Neural crest cell (in vitro differentiated cells): ENCODE results near the gene GRK5. TPM values are rescaled to one million over a fixed set of nuclear protein-coding genes. Genes with fewer than 3 reads are reported as not detected.
A peak's percentile ranks its signal among the peaks of the same experiment; 100 is the strongest.

Experiments
- DNase-seq: peaks from one replicate; pipeline ENCODE4 v3.0.0; 2021; ENCODE audit warnings: low read depth, mixed read lengths, low spot score
- H3K27ac Mint-ChIP-seq: one replicate; pipeline ENCODE4 v1.8.0; 2021; ENCODE audit warnings: mild to moderate bottlenecking, mixed read lengths; ENCODE audit not compliant: unreplicated experiment
- H3K27me3 Mint-ChIP-seq: 2 replicates; pipeline ENCODE4 v1.8.0; 2021; ENCODE audit warnings: low read depth, mild to moderate bottlenecking, mixed read lengths
- H3K36me3 Mint-ChIP-seq: 2 replicates; pipeline ENCODE4 v1.8.0; 2021; ENCODE audit warnings: low read depth, mild to moderate bottlenecking, mixed read lengths
- H3K4me1 Mint-ChIP-seq: 2 replicates; pipeline ENCODE4 v1.8.0; 2021; ENCODE audit warnings: mixed read lengths
- H3K4me3 Mint-ChIP-seq: one replicate; pipeline ENCODE4 v1.8.0; 2021; ENCODE audit warnings: mild to moderate bottlenecking, mixed read lengths
- H3K9me3 Mint-ChIP-seq: 2 replicates; pipeline ENCODE4 v1.8.0; 2021; ENCODE audit warnings: mixed read lengths
- CTCF ChIP-seq: fragments of 200-600 bp; sonication (generic); conservative IDR thresholded peaks from 2 replicates; pipeline ENCODE4 v1.5.0; 2021; ENCODE audit warnings: antibody characterized with exemption, mild to moderate bottlenecking
- total RNA-seq: library from RNA; stranded (reverse); gene quantifications from 2 replicates; pipeline ENCODE4 v1.2.1, GENCODE V29; 2021

Gene GRK5
- total RNA-seq, 1 donor from 2014 or later, result 13.5 TPM

- peak overlapping the region; percentile 27 for H3K27ac Mint-ChIP-seq
- TF ChIP-seq CTCF, result no peak
These were observed 236.7 kb downstream of the GRK5 start for GRCh38 chr10:119443970-119444660.

GRCh38 chr10:119444866-119445265 lies 237.5 kb downstream of the GRK5 start:
- Mint-ChIP-seq H3K9me3 (no peaks in the 10 kb centered on the region), H3K36me3 (no peaks in the 10 kb centered on the region), H3K4me3 (no peak overlapping the region), H3K27me3 (no peaks in the 10 kb centered on the region), H3K4me1 (peaks cover 13% of the 10 kb centered on the region), H3K27ac (peak overlapping the region; percentile 27)
- no peak for TF ChIP-seq CTCF
- no peak for DNase-seq

More at GRCh38 chr10:119443970-119444660, 236.7 kb downstream of the GRK5 start:
- DNase-seq, result no peak
- Mint-ChIP-seq H3K4me3 (no peak overlapping the region), H3K36me3 (peaks cover 3% of the 10 kb centered on the region), H3K4me1 (peaks cover 15% of the 10 kb centered on the region), H3K27me3 (no peaks in the 10 kb centered on the region), H3K9me3 (no peaks in the 10 kb centered on the region)

DNA sequence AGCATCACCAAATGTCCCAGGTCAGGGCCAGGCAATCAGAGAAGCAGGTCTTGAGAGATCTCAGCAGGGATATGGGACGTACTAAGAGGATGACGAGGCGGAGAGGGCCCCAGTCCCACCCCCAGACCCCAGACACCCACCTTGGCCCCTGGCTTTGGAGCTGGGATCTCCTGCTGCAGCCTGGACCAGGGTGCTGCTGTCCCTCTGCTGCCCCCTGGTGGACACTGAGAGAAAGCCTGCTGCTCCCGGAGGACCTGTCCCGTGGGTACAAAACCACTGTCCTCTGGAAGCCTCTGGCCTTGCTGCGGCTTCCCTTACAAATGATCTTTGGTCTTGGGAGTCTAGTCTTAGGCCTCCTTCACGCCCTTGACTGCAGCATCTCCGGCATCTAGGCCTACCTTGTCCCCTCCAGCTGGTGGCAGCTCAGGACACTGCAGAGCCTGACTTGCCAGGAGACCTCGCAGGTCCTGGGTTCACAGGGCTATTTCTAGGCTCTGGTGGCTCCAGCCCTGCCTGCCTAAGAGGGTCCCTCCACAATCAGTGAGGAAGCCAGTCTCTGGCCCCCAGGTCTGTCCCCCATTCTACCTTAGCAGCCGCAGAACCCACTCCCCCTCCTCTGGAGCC lies 238.1 kb downstream of the GRK5 start:
- Mint-ChIP-seq H3K27ac (no peak overlapping the region), H3K4me1 (peaks cover 18% of the 10 kb centered on the region), H3K36me3 (no peaks in the 10 kb centered on the region), H3K27me3 (no peaks in the 10 kb centered on the region), H3K4me3 (no peak overlapping the region), H3K9me3 (no peaks in the 10 kb centered on the region)
- peak; percentile 92 for DNase-seq
- TF ChIP-seq CTCF, result peak; percentile 95

GRCh38 chr10:119445935-119446317 lies 238.6 kb downstream of the GRK5 start:
- Mint-ChIP-seq H3K4me3 (no peak overlapping the region), H3K27me3 (no peaks in the 10 kb centered on the region), H3K4me1 (peaks cover 18% of the 10 kb centered on the region), H3K36me3 (no peaks in the 10 kb centered on the region), H3K27ac (no peak overlapping the region), H3K9me3 (no peaks in the 10 kb centered on the region)
- DNase-seq, result no peak
- TF ChIP-seq CTCF, result no peak

GRCh38 chr10:119446441-119447277 lies 239.3 kb downstream of the GRK5 start:
- H3K4me1 Mint-ChIP-seq, result peaks cover 14% of the 10 kb centered on the region
- peak overlapping the region; percentile 27 for H3K27ac Mint-ChIP-seq
- no peaks in the 10 kb centered on the region for H3K27me3 Mint-ChIP-seq
- H3K4me3 Mint-ChIP-seq, result no peak overlapping the region
- TF ChIP-seq CTCF, result no peak
- no peaks in the 10 kb centered on the region for H3K36me3 Mint-ChIP-seq
- H3K9me3 Mint-ChIP-seq, result no peaks in the 10 kb centered on the region
- DNase-seq, result no peak
